Lower leg skin (tissue), 4 donors: ENCODE data around the gene TMEM150B. TPM values are rescaled to one million over a fixed set of nuclear protein-coding genes. Genes with fewer than 3 reads are reported as not detected.
"Not testable (repeated sequence)": the region's sequence is repeated elsewhere in the genome, so short reads cannot be mapped to it uniquely, and the experiment has no call there.

Experiments used
- DNase-seq, 2 donors: peaks; one replicate each; pipeline ENCODE4 v3.0.0-alpha.2; 2019; ENCODE audit warnings: low spot score in 2 of 2
- H3K4me3 ChIP-seq: fragments of 200-600 bp; sonication (generic); 2 replicates; pipeline ENCODE4 v1.5.1; 2017; ENCODE audit warnings: mild to moderate bottlenecking, low read depth; ENCODE audit not compliant: poor library complexity, severe bottlenecking
- POLR2A ChIP-seq, 2 donors: fragments of 450-650 bp; IDR thresholded peaks; one replicate each; pipeline ENCODE4 v1.6.1; 2016 to 2017; ENCODE audit warnings: antibody characterized with exemption in 2 of 2, mild to moderate bottlenecking in 1 of 2, moderate library complexity in 1 of 2
- WGBS, 2 donors: methylation state at CpG; one replicate each; pipeline ENCODE4 v1.1.5; 2018; 5-methylcytosine and 5-hydroxymethylcytosine counted together
- intact Hi-C: fragments of 100-400 bp; cut with DNase I; formaldehyde crosslinking; loops from one replicate; pipeline ENCODE4 v1.15.0; 2023; ENCODE audit warnings: low total_unique reads
- total RNA-seq, 4 donors: library from RNA; depleted of rRNA; stranded (reverse); fragments of >200 nt; gene quantifications; one replicate each; pipeline ENCODE4 v1.1.0, GENCODE V29; 2016
- TF ChIP-seq, protein P1 (sequence below), 3 donors: fragments of 450-650 bp; IDR thresholded peaks; one replicate each; pipeline ENCODE4 v1.5.1; 2016; ENCODE audit warnings: antibody characterized with exemption in 3 of 3, mild to moderate bottlenecking in 3 of 3, moderate library complexity in 2 of 3

The TMEM150B gene
- total RNA-seq, 4 donors from 2014 or later: 0.58 TPM; not detected in 3

DNA sequence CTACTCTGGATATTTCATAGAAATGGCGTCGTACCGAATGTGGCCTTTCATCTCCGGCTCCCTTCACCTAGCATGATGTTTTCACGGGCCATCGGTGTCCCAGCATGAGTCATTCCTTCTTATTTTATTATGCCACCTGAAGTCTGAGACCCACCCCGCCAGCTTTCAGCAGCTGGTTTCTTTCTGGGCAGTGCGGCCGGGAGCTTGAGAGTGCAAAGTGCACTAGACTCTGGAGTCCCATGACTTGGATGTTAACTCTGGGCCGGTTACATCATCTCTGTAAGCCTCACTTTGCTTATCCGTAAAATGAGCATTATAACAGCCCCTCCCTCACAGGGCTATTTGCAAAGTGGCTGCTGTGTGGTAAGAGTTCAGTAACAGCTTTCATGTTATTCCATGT lies 8.7 kb upstream of the TMEM150B start:
- intact Hi-C loops: no loop called here
- DNase-seq: no peak

DNA sequence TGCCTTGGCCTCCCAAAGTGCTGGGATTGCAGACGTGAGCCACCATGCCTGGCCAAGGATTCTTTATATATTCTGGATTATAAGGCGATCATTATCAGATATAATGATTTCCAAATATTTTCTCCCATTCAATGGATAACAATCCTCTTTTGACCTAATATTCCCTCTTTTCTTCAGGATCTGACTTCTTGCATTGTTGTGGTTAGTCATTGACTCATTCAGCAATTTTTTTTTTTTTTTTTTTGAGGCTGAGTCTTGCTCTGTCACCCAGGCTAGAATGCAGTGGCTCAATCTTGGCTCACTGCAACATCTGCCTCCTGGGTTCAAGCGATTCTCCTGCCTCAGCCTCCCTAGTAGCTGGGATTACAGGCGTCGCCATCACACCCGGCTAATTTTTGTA lies 4.7 kb upstream of the TMEM150B start:
- DNase-seq, H3K4me3 ChIP-seq, intact Hi-C loops: not testable (repeated sequence)
- WGBS, 2 donors: 80 to 90% methylated on average over 6 of the region's 6 CpGs

More for the DNA sequence above, 8.7 kb upstream of the TMEM150B start:
- WGBS, 2 donors: 81 to 88% methylated on average over 11 of the region's 11 CpGs
- TF ChIP-seq, protein P1, sequence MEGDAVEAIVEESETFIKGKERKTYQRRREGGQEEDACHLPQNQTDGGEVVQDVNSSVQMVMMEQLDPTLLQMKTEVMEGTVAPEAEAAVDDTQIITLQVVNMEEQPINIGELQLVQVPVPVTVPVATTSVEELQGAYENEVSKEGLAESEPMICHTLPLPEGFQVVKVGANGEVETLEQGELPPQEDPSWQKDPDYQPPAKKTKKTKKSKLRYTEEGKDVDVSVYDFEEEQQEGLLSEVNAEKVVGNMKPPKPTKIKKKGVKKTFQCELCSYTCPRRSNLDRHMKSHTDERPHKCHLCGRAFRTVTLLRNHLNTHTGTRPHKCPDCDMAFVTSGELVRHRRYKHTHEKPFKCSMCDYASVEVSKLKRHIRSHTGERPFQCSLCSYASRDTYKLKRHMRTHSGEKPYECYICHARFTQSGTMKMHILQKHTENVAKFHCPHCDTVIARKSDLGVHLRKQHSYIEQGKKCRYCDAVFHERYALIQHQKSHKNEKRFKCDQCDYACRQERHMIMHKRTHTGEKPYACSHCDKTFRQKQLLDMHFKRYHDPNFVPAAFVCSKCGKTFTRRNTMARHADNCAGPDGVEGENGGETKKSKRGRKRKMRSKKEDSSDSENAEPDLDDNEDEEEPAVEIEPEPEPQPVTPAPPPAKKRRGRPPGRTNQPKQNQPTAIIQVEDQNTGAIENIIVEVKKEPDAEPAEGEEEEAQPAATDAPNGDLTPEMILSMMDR (IDR thresholded peaks at IDR 0.05): no peak
- no peak for TF ChIP-seq POLR2A (IDR thresholded peaks at IDR 0.05)
- no peak overlapping the region for H3K4me3 ChIP-seq

- WGBS, 2 donors: 59 to 62% methylated on average over 4 of the region's 4 CpGs
- H3K4me3 ChIP-seq, intact Hi-C loops, DNase-seq: not testable (repeated sequence)
Measured at GRCh38 chr19:55328774-55329318, 3.7 kb upstream of the TMEM150B start.

- WGBS, 2 donors: 36 to 46% methylated on average over 6 of the region's 6 CpGs
- no peak for DNase-seq
- TF ChIP-seq POLR2A (IDR thresholded peaks at IDR 0.05): no peak
- TF ChIP-seq, protein P1 (IDR thresholded peaks at IDR 0.05): no peak
- intact Hi-C loops: no loop called here
- H3K4me3 ChIP-seq: no peak overlapping the region
Measured at GRCh38 chr19:55324662-55325061, 479 bp downstream of the TMEM150B start.

DNA sequence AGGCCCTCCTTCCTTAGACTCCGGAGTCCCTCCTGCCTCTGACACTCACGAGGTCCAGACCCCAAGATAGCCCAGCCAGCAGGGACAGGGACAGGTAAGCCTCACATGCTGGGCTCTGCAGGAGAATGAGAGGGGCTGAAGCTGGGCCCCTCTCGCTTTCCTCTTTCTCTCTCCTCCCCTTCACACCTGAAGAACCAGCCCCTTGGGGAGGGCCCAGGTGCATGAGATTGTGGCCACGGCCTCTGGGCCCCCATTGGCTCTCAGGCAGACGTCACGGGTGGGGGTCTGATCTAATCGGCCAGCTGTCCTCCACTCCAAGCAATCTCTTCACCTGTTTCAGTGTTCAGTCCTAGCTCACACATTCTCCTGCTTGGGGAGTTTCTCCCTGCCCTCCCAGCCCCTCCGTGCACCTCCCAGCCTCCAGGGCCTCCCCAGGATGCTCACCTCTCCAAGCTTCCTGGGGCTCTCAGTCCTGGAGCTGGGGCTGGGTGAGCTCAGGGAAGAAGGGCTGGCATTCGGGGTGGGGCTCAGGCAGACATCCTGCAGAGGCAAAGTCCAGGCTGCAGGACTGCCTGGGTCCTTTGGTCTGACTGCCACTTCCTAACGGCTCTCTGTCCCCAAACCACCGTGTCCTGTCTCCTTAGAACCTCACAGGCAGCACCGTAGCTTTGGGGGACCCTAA lies 2.8 kb downstream of the TMEM150B start:
- no peak for DNase-seq
- WGBS, 2 donors: 64 to 70% methylated on average over 11 to 12 of the region's 12 CpGs
- H3K4me3 ChIP-seq: no peak overlapping the region
- TF ChIP-seq, protein P1 (IDR thresholded peaks at IDR 0.05): no peak
- no peak for TF ChIP-seq POLR2A (IDR thresholded peaks at IDR 0.05)
- intact Hi-C loops: no loop called here

DNA sequence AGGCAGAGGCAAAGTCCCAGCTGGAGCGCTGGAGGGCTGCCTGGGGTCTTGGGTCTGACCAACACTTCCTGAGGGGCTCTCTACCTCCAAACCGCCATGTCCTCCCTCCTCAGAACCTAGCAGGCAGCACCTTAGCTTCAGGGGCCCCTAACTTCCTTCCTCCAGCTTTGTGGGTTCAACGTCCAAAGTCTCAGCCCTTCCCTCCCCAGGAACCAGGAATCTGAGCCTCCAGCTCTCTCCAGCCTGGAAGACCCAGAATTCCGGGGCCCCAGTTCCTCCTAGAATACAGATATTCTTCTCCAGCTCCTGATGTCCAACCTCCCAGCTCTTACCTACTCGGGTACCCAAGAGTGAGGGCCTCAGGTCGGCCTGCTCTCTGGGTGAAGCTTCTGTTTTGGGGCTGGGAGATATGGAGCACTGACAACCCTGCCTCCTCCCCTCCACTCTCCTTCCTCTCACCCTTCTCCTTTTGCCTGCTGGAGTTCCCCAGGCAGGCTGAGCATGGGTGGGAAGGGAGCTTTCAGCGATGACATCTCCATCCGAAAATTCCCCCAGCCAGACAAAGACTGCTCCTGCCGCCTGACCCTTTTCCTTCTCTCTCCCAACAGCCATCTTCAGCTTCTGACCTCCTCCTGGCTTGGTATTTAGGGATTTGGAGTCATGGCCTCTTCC lies 3.5 kb downstream of the TMEM150B start:
- WGBS, 2 donors: 72 to 74% methylated on average over 9 of the region's 9 CpGs
- intact Hi-C loops: no loop called here
- TF ChIP-seq, protein P1 (IDR thresholded peaks at IDR 0.05): no peak
- no peak for TF ChIP-seq POLR2A (IDR thresholded peaks at IDR 0.05)
- no peak for DNase-seq
- no peak overlapping the region for H3K4me3 ChIP-seq
